ENCODE results near the gene NEK10.

The NEK10 gene

GRCh38 chr3:27252646-27253045 lies 116.5 kb downstream of the NEK10 start:
- no peak for DNase-seq (ENCODE audit: low spot score)

GRCh38 chr3:27244374-27244773 lies 124.8 kb downstream of the NEK10 start:
- Histone ChIP-seq H3K4me3 (no peak overlapping the region), H3K27ac (no peak overlapping the region)
- no peak for DNase-seq (ENCODE audit: low spot score)
- no peak for TF ChIP-seq CTCF (IDR thresholded peaks at IDR 0.05)

More at GRCh38 chr3:27252646-27253045, 116.5 kb downstream of the NEK10 start:
- Histone ChIP-seq H3K27ac (no peak overlapping the region), H3K4me3 (no peak overlapping the region)
- TF ChIP-seq CTCF (IDR thresholded peaks at IDR 0.05) = no peak

GRCh38 chr3:27239951-27240350 lies 129.2 kb downstream of the NEK10 start:
- no peak overlapping the region for H3K4me3 ChIP-seq
- no peak for DNase-seq (ENCODE audit: low spot score)
- no peak for TF ChIP-seq CTCF (IDR thresholded peaks at IDR 0.05)
- no peak overlapping the region for H3K27ac ChIP-seq

- DNase-seq (ENCODE audit: low spot score) = no peak
- H3K27ac ChIP-seq = no peak overlapping the region
These were observed 140.4 kb downstream of the NEK10 start for GRCh38 chr3:27228805-27229204.

GRCh38 chr3:27224197-27224596 lies 145.0 kb downstream of the NEK10 start:
- no peak for TF ChIP-seq CTCF (IDR thresholded peaks at IDR 0.05)
- H3K4me3 ChIP-seq = no peak overlapping the region
- no peak for DNase-seq (ENCODE audit: low spot score)
- H3K27ac ChIP-seq = no peak overlapping the region

More at GRCh38 chr3:27228805-27229204, 140.4 kb downstream of the NEK10 start:
- no peak overlapping the region for H3K4me3 ChIP-seq
- no peak for TF ChIP-seq CTCF (IDR thresholded peaks at IDR 0.05)

GRCh38 chr3:27221264-27221932 lies 147.8 kb downstream of the NEK10 start:
- no peak overlapping the region for H3K27ac ChIP-seq
- H3K4me3 ChIP-seq = no peak overlapping the region
- no peak for DNase-seq (ENCODE audit: low spot score)
- no peak for TF ChIP-seq CTCF (IDR thresholded peaks at IDR 0.05)

GRCh38 chr3:27220166-27220565 lies 149.0 kb downstream of the NEK10 start:
- no peak for DNase-seq (ENCODE audit: low spot score)
- H3K27ac ChIP-seq = no peak overlapping the region
- H3K4me3 ChIP-seq = no peak overlapping the region
- TF ChIP-seq CTCF (IDR thresholded peaks at IDR 0.05) = no peak

All from coronary artery (tissue), 2 donors.